Activated naive CD4-positive, alpha-beta T cell treated with anti-CD3 and anti-CD28 coated beads for 36 hours (primary cell): ENCODE data around the gene STX4. TPM values are rescaled to one million over a fixed set of nuclear protein-coding genes. Genes with fewer than 3 reads are reported as not detected.

Experiments used
- CTCF ChIA-PET: fragments of 350-600 bp; sonication (Branson Sonifier 250); formaldehyde crosslinking; loops from one replicate; lab custom pipeline; 2021; ENCODE audit warnings: antibody characterized with exemption; lab: Charles Lee
- DNase-seq: peaks from one replicate; pipeline ENCODE4 v3.0.0-alpha.2; 2020
- H3K27ac Mint-ChIP-seq: one replicate; pipeline ENCODE4 v1.8.0; 2021; ENCODE audit warnings: mild to moderate bottlenecking, mixed read lengths
- H3K27me3 Mint-ChIP-seq: one replicate; pipeline ENCODE4 v1.8.0; 2021; ENCODE audit warnings: low read depth, mixed read lengths
- H3K36me3 Mint-ChIP-seq: one replicate; pipeline ENCODE4 v1.8.0; 2021; ENCODE audit warnings: low read depth, mixed read lengths
- H3K4me1 Mint-ChIP-seq: one replicate; pipeline ENCODE4 v1.8.0; 2021; ENCODE audit warnings: low read depth, mixed read lengths
- H3K4me3 Mint-ChIP-seq: one replicate; pipeline ENCODE4 v1.8.0; 2021; ENCODE audit warnings: mild to moderate bottlenecking, moderate library complexity, mixed read lengths
- H3K9me3 Mint-ChIP-seq: one replicate; pipeline ENCODE4 v1.8.0; 2021; ENCODE audit warnings: mixed read lengths
- intact Hi-C: fragments of 100-400 bp; cut with micrococcal nuclease; formaldehyde crosslinking; loops from one replicate; pipeline ENCODE4 v1.15.1; 2023
- total RNA-seq, 2 experiments: library from RNA; stranded (reverse); gene quantifications; one replicate each; pipeline ENCODE4 v1.2.3, GENCODE V29; 2021

STX4 gene
- total RNA-seq, 2 experiments from 2014 or later: 32.9 to 38.0 TPM

GRCh38 chr16:31077024-31077423 is 43.7 kb downstream of the STX4 start:
- H3K4me1 Mint-ChIP-seq: peaks cover 29% of the 10 kb centered on the region

GRCh38 chr16:31077592-31078396 is 44.4 kb downstream of the STX4 start:
- CTCF ChIA-PET: interaction anchor here (0.8 kb wide), 1 partner anchor 15 kb away, joined by 3 read pairs; no protein-coding TSS in a partner anchor
- intact Hi-C loops: loop anchor here (10.0 kb wide), 1 partner anchor 627 kb away; no protein-coding TSS in a partner anchor
- DNase-seq: no peak
- Mint-ChIP-seq H3K4me3 (no peak overlapping the region), H3K9me3 (no peaks in the 10 kb centered on the region), H3K27me3 (no peaks in the 10 kb centered on the region), H3K4me1 (peaks cover 29% of the 10 kb centered on the region), H3K36me3 (peaks cover 29% of the 10 kb centered on the region), H3K27ac (no peak overlapping the region)

More at GRCh38 chr16:31077024-31077423, 43.7 kb downstream of the STX4 start:
- no peak for DNase-seq
- H3K27me3 Mint-ChIP-seq: no peaks in the 10 kb centered on the region
- H3K4me3 Mint-ChIP-seq: no peak overlapping the region
- CTCF ChIA-PET: no interaction called here
- no peaks in the 10 kb centered on the region for H3K9me3 Mint-ChIP-seq
- intact Hi-C loops: loop anchor here (10.0 kb wide), 1 partner anchor 628 kb away; no protein-coding TSS in a partner anchor
- peaks cover 32% of the 10 kb centered on the region for H3K36me3 Mint-ChIP-seq
- H3K27ac Mint-ChIP-seq: no peak overlapping the region

- Mint-ChIP-seq H3K9me3 (no peaks in the 10 kb centered on the region), H3K4me3 (no peak overlapping the region), H3K36me3 (peaks cover 29% of the 10 kb centered on the region), H3K4me1 (peaks cover 29% of the 10 kb centered on the region), H3K27ac (no peak overlapping the region), H3K27me3 (no peaks in the 10 kb centered on the region)
- CTCF ChIA-PET: interaction anchor here (0.8 kb wide), 1 partner anchor 14 kb away, joined by 3 read pairs; no protein-coding TSS in a partner anchor
- DNase-seq: no peak
- intact Hi-C loops: loop anchor here (10.0 kb wide), 1 partner anchor 626 kb away; no protein-coding TSS in a partner anchor
Measured at GRCh38 chr16:31078597-31079341, 45.4 kb downstream of the STX4 start.

GRCh38 chr16:31079342-31079944 is 46.1 kb downstream of the STX4 start:
- Mint-ChIP-seq H3K27ac (no peak overlapping the region), H3K4me1 (peaks cover 29% of the 10 kb centered on the region), H3K4me3 (no peak overlapping the region)

GRCh38 chr16:31080035-31080629 is 46.8 kb downstream of the STX4 start:
- intact Hi-C loops: no loop called here
- Mint-ChIP-seq H3K4me3 (no peak overlapping the region), H3K36me3 (peaks cover 23% of the 10 kb centered on the region), H3K27ac (no peak overlapping the region), H3K9me3 (no peaks in the 10 kb centered on the region), H3K27me3 (no peaks in the 10 kb centered on the region), H3K4me1 (peaks cover 22% of the 10 kb centered on the region)
- CTCF ChIA-PET: interaction anchor here (0.7 kb wide), 1 partner anchor 12 kb away, joined by 4 read pairs; no protein-coding TSS in a partner anchor
- no peak for DNase-seq

More at GRCh38 chr16:31079342-31079944, 46.1 kb downstream of the STX4 start:
- no peaks in the 10 kb centered on the region for H3K27me3 Mint-ChIP-seq
- DNase-seq: no peak
- no peaks in the 10 kb centered on the region for H3K9me3 Mint-ChIP-seq
- peaks cover 29% of the 10 kb centered on the region for H3K36me3 Mint-ChIP-seq
- CTCF ChIA-PET: no interaction called here
- intact Hi-C loops: loop anchor here (10.0 kb wide), 1 partner anchor 625 kb away; no protein-coding TSS in a partner anchor

GRCh38 chr16:31080756-31081419 is 47.5 kb downstream of the STX4 start:
- DNase-seq: no peak
- peaks cover 22% of the 10 kb centered on the region for H3K36me3 Mint-ChIP-seq
- no peaks in the 10 kb centered on the region for H3K27me3 Mint-ChIP-seq
- peaks cover 17% of the 10 kb centered on the region for H3K4me1 Mint-ChIP-seq
- no peaks in the 10 kb centered on the region for H3K9me3 Mint-ChIP-seq
- intact Hi-C loops: no loop called here
- peak overlapping the region; percentile 24 for H3K27ac Mint-ChIP-seq
- CTCF ChIA-PET: interaction anchor here (0.7 kb wide), 1 partner anchor 12 kb away, joined by 4 read pairs; no protein-coding TSS in a partner anchor
- no peak overlapping the region for H3K4me3 Mint-ChIP-seq

GRCh38 chr16:31081428-31082351 is 48.3 kb downstream of the STX4 start:
- Mint-ChIP-seq H3K9me3 (no peaks in the 10 kb centered on the region), H3K27me3 (no peaks in the 10 kb centered on the region), H3K4me3 (no peak overlapping the region), H3K4me1 (peaks cover 14% of the 10 kb centered on the region), H3K36me3 (peaks cover 22% of the 10 kb centered on the region), H3K27ac (peak overlapping the region; percentile 30)
- DNase-seq: no peak
- CTCF ChIA-PET: no interaction called here
- intact Hi-C loops: no loop called here

GRCh38 chr16:31082368-31083045 is 49.1 kb downstream of the STX4 start:
- intact Hi-C loops: no loop called here
- H3K4me1 Mint-ChIP-seq: peaks cover 14% of the 10 kb centered on the region
- H3K4me3 Mint-ChIP-seq: no peak overlapping the region
- peak overlapping the region; percentile 30 for H3K27ac Mint-ChIP-seq
- no peaks in the 10 kb centered on the region for H3K9me3 Mint-ChIP-seq
- no peaks in the 10 kb centered on the region for H3K27me3 Mint-ChIP-seq
- no peak for DNase-seq
- CTCF ChIA-PET: interaction anchor here (0.7 kb wide), 1 partner anchor 270 kb away, joined by 3 read pairs; no protein-coding TSS in a partner anchor
- H3K36me3 Mint-ChIP-seq: peaks cover 22% of the 10 kb centered on the region

- intact Hi-C loops: no loop called here
- Mint-ChIP-seq H3K27me3 (no peaks in the 10 kb centered on the region), H3K4me1 (peaks cover 13% of the 10 kb centered on the region), H3K4me3 (no peak overlapping the region), H3K36me3 (peaks cover 17% of the 10 kb centered on the region), H3K27ac (no peak overlapping the region), H3K9me3 (no peaks in the 10 kb centered on the region)
- no peak for DNase-seq
- CTCF ChIA-PET: interaction anchor here (0.7 kb wide), 1 partner anchor 270 kb away, joined by 3 read pairs; no protein-coding TSS in a partner anchor
Measured at GRCh38 chr16:31083081-31083480, 49.7 kb downstream of the STX4 start.

GRCh38 chr16:31083556-31083955 is 50.2 kb downstream of the STX4 start:
- Mint-ChIP-seq H3K36me3 (peaks cover 13% of the 10 kb centered on the region), H3K4me3 (no peak overlapping the region), H3K27me3 (no peaks in the 10 kb centered on the region), H3K4me1 (peaks cover 10% of the 10 kb centered on the region), H3K9me3 (no peaks in the 10 kb centered on the region), H3K27ac (no peak overlapping the region)
- CTCF ChIA-PET: no interaction called here
- intact Hi-C loops: no loop called here
- DNase-seq: no peak
